Mesenchymal stem cell (in vitro differentiated cells and primary cell): ENCODE results near the gene PROX1.

Source experiments
- DNase-seq: peaks from one replicate; pipeline ENCODE4 v3.0.0-alpha.2; 2013
- H2AFZ ChIP-seq: one replicate; pipeline ENCODE4 v1.6.1; 2013; ENCODE audit warnings: low read depth, mild to moderate bottlenecking, control low read depth, inconsistent platforms, low read length, moderate library complexity
- H2AK5ac ChIP-seq: 2 replicates; pipeline ENCODE4 v1.6.1; 2013; ENCODE audit warnings: low read length, moderate library complexity, mild to moderate bottlenecking, inconsistent platforms; ENCODE audit not compliant: severe bottlenecking
- H2BK120ac ChIP-seq: one replicate; pipeline ENCODE4 v1.6.1; 2013; ENCODE audit warnings: low read depth, mild to moderate bottlenecking, inconsistent platforms, low read length, moderate library complexity
- H2BK12ac ChIP-seq, 2 experiments: one replicate each; pipeline ENCODE4 v1.6.1; 2013; ENCODE audit warnings: inconsistent platforms in 2 of 2, low read length in 2 of 2, mild to moderate bottlenecking in 2 of 2, moderate library complexity in 2 of 2, control low read depth in 1 of 2
- H2BK15ac ChIP-seq: one replicate; pipeline ENCODE4 v1.6.1; 2013; ENCODE audit warnings: mild to moderate bottlenecking, low read depth, inconsistent platforms; ENCODE audit not compliant: poor library complexity, severe bottlenecking
- H2BK5ac ChIP-seq: 2 replicates; pipeline ENCODE4 v1.6.1; 2013; ENCODE audit warnings: low read depth, mild to moderate bottlenecking, low read length, control low read depth, inconsistent platforms; ENCODE audit not compliant: poor library complexity, severe bottlenecking
- H3K14ac ChIP-seq, 2 experiments: one replicate each; pipeline ENCODE4 v1.6.1; 2013; ENCODE audit warnings: inconsistent platforms in 2 of 2, low read length in 2 of 2, control low read depth in 1 of 2, mild to moderate bottlenecking in 1 of 2, moderate library complexity in 1 of 2
- H3K18ac ChIP-seq, 2 experiments: one replicate each; pipeline ENCODE4 v1.6.1; 2013; ENCODE audit warnings: inconsistent platforms in 2 of 2, low read length in 2 of 2, control low read depth in 1 of 2, low read depth in 1 of 2, mild to moderate bottlenecking in 1 of 2
- H3K23ac ChIP-seq, 2 experiments: one replicate each; pipeline ENCODE4 v1.6.1; 2013; ENCODE audit warnings: inconsistent platforms in 2 of 2, low read length in 2 of 2, mild to moderate bottlenecking in 2 of 2, moderate library complexity in 2 of 2, control low read depth in 1 of 2
- H3K27ac ChIP-seq: 2 replicates; pipeline ENCODE4 v1.5.1; 2013; ENCODE audit warnings: mild to moderate bottlenecking, moderate library complexity, low read length, control low read depth, inconsistent platforms; ENCODE audit not compliant: poor library complexity, severe bottlenecking
- H3K27me3 ChIP-seq, 2 experiments: 2 replicates each; pipeline versions ENCODE4 v1.6.1 to v1.7.0; 2013; ENCODE audit warnings: low read length in 2 of 2, mild to moderate bottlenecking in 2 of 2, moderate library complexity in 2 of 2, control low read depth in 1 of 2, inconsistent platforms in 1 of 2; ENCODE audit not compliant: control insufficient read depth in 1 of 2, insufficient read depth in 1 of 2
- H3K36me3 ChIP-seq, 2 experiments: 2 replicates each; pipeline versions ENCODE4 v1.6.1 to v1.7.0; 2013; ENCODE audit warnings: low read length in 2 of 2, control low read depth in 1 of 2, inconsistent platforms in 1 of 2, low read depth in 1 of 2, mild to moderate bottlenecking in 1 of 2; ENCODE audit not compliant: insufficient read depth in 2 of 2, control insufficient read depth in 1 of 2
- H3K4ac ChIP-seq, 2 experiments: one replicate each; pipeline ENCODE4 v1.6.1; 2013; ENCODE audit warnings: inconsistent platforms in 2 of 2, low read length in 2 of 2, mild to moderate bottlenecking in 2 of 2, moderate library complexity in 2 of 2, control low read depth in 1 of 2, low read depth in 1 of 2
- H3K4me1 ChIP-seq: 2 replicates; pipeline ENCODE4 v1.6.1; 2013; ENCODE audit warnings: low read depth, low read length, control low read depth; ENCODE audit not compliant: control insufficient read depth, insufficient read depth
- H3K4me2 ChIP-seq: 2 replicates; pipeline ENCODE4 v1.6.1; 2013; ENCODE audit warnings: low read length, mild to moderate bottlenecking, inconsistent platforms; ENCODE audit not compliant: poor library complexity, severe bottlenecking
- H3K4me3 ChIP-seq, 2 experiments: 2 replicates each; pipeline versions ENCODE4 v1.5.1 to v1.7.0; 2013; ENCODE audit warnings: low read length in 2 of 2, mild to moderate bottlenecking in 2 of 2, control low read depth in 1 of 2, low read depth in 1 of 2; ENCODE audit not compliant: insufficient read depth in 1 of 2
- H3K79me1 ChIP-seq: replicated peaks from 2 replicates; pipeline ENCODE4 v1.6.1; 2013; ENCODE audit warnings: mild to moderate bottlenecking, control low read depth, low read length, inconsistent platforms; ENCODE audit not compliant: poor library complexity, severe bottlenecking
- H3K9ac ChIP-seq: 2 replicates; pipeline ENCODE4 v1.7.0; 2013; ENCODE audit warnings: mild to moderate bottlenecking, low read length, moderate library complexity
- H3K9me3 ChIP-seq: 2 replicates; pipeline ENCODE4 v1.7.0; 2013; ENCODE audit warnings: mild to moderate bottlenecking, low read length; ENCODE audit not compliant: control insufficient read depth
- H4K8ac ChIP-seq: one replicate; pipeline ENCODE4 v1.6.1; 2013; ENCODE audit warnings: inconsistent platforms, mild to moderate bottlenecking, low read length, moderate library complexity
- H4K91ac ChIP-seq: one replicate; pipeline ENCODE4 v1.6.1; 2013; ENCODE audit warnings: mild to moderate bottlenecking, low read length, inconsistent platforms
- WGBS: methylation state at CpG from one replicate; pipeline ENCODE4 v1.1.7; 2013; ENCODE audit warnings: mixed read lengths; 5-methylcytosine and 5-hydroxymethylcytosine counted together

PROX1 gene

DNA sequence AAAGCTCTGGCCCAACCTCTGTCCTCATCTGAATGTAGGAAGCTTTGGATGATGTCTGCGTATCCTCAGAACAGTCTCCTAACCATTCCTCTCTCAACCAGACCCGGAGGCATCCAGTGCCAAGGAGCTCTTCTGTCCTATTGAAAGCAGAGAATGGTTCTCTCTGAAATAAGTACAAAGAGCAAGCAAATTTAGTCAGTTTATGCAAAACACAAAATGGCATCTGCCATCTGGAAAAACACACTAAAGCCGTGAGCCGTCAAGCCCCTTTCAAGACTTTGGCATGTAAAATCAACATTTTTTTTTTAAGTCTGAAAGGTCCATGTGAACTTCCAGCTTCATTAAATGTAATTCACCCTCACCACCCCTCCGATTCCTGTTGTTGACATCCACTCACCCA, 21.7 kb upstream of the PROX1 start:
- Histone ChIP-seq H2AFZ (no peak overlapping the region), H3K4me3 (no peak overlapping the region), H2AK5ac (no peak overlapping the region), H3K79me1 (no peaks in the 10 kb centered on the region), H3K27me3 (peaks cover 0 to 8% of the 10 kb centered on the region in 2 experiments), H3K9ac (no peak overlapping the region), H4K8ac (no peak overlapping the region), H3K4ac (no peak overlapping the region), H3K23ac (no peak overlapping the region), H3K18ac (no peak overlapping the region), H2BK120ac (no peak overlapping the region), H3K36me3 (no peaks in the 10 kb centered on the region), H3K27ac (no peak overlapping the region), H2BK5ac (no peak overlapping the region), H2BK12ac (no peak overlapping the region), H3K4me1 (no peaks in the 10 kb centered on the region), H3K9me3 (no peaks in the 10 kb centered on the region), H2BK15ac (no peak overlapping the region), H3K4me2 (no peak overlapping the region), H4K91ac (no peak overlapping the region), H3K14ac (no peak overlapping the region)
- WGBS: 94% methylated on average over 3 of the region's 5 CpGs
- DNase-seq: no peak

DNA sequence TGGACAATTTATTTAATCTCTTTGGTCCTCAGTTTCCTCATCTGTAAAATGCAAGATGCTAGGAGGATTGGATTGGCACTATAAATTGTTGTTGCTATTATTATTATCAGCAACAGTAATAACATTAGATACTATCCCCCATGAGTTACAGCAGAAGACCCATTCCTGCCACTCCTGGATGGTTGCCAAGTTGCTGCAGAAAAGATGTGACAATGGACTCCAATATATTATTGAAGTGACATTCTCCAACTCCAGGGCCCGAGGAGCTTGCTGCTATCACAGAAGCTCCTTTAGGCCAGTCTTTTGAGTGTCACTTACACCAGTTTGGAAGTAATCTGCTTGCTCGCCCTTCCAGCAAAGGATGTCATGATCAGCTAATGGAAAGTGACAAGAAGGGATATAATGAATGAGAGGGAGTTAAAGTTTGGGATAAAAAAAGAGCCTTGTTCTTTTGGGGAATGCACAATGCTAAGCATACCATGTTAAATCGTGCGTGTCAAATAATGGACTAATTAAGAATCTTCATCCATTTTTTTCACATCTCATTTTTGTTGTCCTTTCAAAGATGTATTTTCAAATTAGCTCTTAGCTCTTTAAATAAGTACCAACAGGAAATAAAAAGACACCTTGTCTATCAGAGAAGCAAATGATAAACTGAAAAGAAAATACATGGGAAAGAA, 19.5 kb upstream of the PROX1 start:
- Histone ChIP-seq H2BK12ac (no peak overlapping the region), H3K4me3 (no peak overlapping the region), H2BK120ac (no peak overlapping the region), H3K27me3 (peaks cover 0 to 8% of the 10 kb centered on the region in 2 experiments), H2BK5ac (no peak overlapping the region), H3K79me1 (no peaks in the 10 kb centered on the region), H4K91ac (no peak overlapping the region), H3K9ac (no peak overlapping the region), H3K18ac (no peak overlapping the region), H2BK15ac (no peak overlapping the region), H3K4ac (no peak overlapping the region), H2AFZ (no peak overlapping the region), H3K23ac (no peak overlapping the region), H3K14ac (no peak overlapping the region), H2AK5ac (no peak overlapping the region), H3K4me2 (no peak overlapping the region), H3K36me3 (no peaks in the 10 kb centered on the region), H3K9me3 (no peaks in the 10 kb centered on the region), H4K8ac (no peak overlapping the region), H3K4me1 (no peaks in the 10 kb centered on the region), H3K27ac (no peak overlapping the region)
- no peak for DNase-seq
- WGBS: 71% methylated on average over 4 of the region's 4 CpGs

DNA sequence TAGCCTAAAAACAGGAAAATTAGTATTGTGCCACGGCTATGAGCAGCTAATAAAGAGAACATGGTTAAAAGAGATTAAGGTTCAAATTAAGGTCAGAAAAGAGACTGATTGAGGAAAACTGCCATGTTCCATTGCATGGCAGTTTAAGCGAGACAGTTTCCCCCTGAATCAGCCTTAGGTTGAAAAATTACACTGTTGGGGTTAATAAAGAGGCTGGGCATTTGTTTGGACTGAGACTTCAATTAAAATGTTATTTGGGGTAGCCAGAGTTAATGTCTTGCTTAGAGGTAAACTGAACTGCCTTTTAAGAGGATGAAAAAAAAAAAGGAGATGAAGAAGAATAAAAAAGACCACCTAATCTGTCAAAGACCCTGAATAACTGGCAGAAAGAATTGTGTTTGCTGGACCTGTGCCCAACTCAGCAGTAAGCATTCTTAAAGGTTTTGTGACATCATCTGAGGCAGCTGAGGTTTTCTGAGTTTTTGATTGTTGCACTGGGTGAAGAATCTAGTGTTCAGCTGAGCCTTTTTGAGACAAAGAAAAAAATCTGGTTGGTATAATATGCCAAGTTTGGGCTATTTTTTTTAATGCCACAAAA, 17.7 kb upstream of the PROX1 start:
- no peaks in the 10 kb centered on the region for H3K36me3 ChIP-seq
- WGBS: 77% methylated on average over 2 of the region's 2 CpGs
- DNase-seq: no peak
- no peak overlapping the region for H2BK12ac ChIP-seq
- H3K79me1 ChIP-seq: no peaks in the 10 kb centered on the region
- H4K8ac ChIP-seq: no peak overlapping the region
- H4K91ac ChIP-seq: no peak overlapping the region
- H2AK5ac ChIP-seq: no peak overlapping the region
- no peak overlapping the region for H2AFZ ChIP-seq
- H3K9ac ChIP-seq: no peak overlapping the region
- H3K4me1 ChIP-seq: no peaks in the 10 kb centered on the region
- no peak overlapping the region for H2BK15ac ChIP-seq
- no peaks in the 10 kb centered on the region for H3K9me3 ChIP-seq
- no peak overlapping the region for H3K23ac ChIP-seq
- no peak overlapping the region for H3K4me2 ChIP-seq
- no peak overlapping the region for H2BK120ac ChIP-seq
- no peak overlapping the region for H3K27ac ChIP-seq
- no peak overlapping the region for H3K4ac ChIP-seq
- no peak overlapping the region for H3K4me3 ChIP-seq
- H3K18ac ChIP-seq: no peak overlapping the region
- peaks cover 0 to 8% of the 10 kb centered on the region in 2 experiments for H3K27me3 ChIP-seq
- H3K14ac ChIP-seq: no peak overlapping the region
- H2BK5ac ChIP-seq: no peak overlapping the region

DNA sequence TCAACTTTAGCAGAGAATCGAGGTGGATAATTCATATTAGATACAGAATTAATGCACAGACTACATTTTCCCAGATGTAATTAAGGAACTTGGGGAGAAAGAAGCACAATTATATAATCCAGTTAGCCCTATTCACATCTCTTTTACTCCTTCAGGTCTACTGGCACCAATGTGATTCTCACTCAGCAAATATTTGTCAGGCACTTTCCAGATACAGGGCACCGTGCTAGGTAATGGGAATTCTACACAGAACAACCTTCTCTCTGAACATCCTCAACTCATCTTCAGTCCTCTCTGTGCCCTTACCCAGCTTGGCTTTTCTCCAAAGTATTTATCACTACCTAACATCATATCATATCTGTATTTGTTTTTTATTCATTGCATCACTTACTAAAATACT, 15.6 kb upstream of the PROX1 start:
- Histone ChIP-seq H3K27me3 (peaks cover 5 to 21% of the 10 kb centered on the region in 2 experiments), H3K23ac (no peak overlapping the region), H2BK15ac (no peak overlapping the region), H3K36me3 (no peaks in the 10 kb centered on the region), H3K14ac (no peak overlapping the region), H3K4me2 (no peak overlapping the region), H2AK5ac (no peak overlapping the region), H2BK12ac (no peak overlapping the region), H3K9me3 (no peaks in the 10 kb centered on the region), H2AFZ (no peak overlapping the region), H4K91ac (no peak overlapping the region), H3K4ac (no peak overlapping the region), H3K4me1 (no peaks in the 10 kb centered on the region), H3K18ac (no peak overlapping the region), H3K9ac (no peak overlapping the region), H2BK120ac (no peak overlapping the region), H3K79me1 (no peaks in the 10 kb centered on the region), H2BK5ac (no peak overlapping the region), H3K4me3 (no peak overlapping the region), H4K8ac (no peak overlapping the region), H3K27ac (no peak overlapping the region)
- 37% methylated on average over 1 of the region's 2 CpGs for WGBS
- DNase-seq: no peak
